Measurements from ENCODE around the gene PRORP. TPM values are rescaled to one million over a fixed set of nuclear protein-coding genes. Genes with fewer than 3 reads are reported as not detected.
A peak's percentile ranks its signal among the peaks of the same experiment; 100 is the strongest.

PRORP gene
- polyA plus RNA-seq, 1 experiment = 33.4 TPM

GRCh38 chr14:35114036-35114435, 8.3 kb upstream of the PRORP start:
- ChIA-PET POLR2A (interaction anchor here (0.6 kb wide), 1 partner anchor 284 kb away, joined by 5 read pairs; no protein-coding TSS in a partner anchor), CTCF (interaction anchor here (0.6 to 1.1 kb wide), 2 partner anchors 15 to 321 kb away, joined by 3 to 4 read pairs; no protein-coding TSS in a partner anchor)
- TF ChIP-seq, protein P1, sequence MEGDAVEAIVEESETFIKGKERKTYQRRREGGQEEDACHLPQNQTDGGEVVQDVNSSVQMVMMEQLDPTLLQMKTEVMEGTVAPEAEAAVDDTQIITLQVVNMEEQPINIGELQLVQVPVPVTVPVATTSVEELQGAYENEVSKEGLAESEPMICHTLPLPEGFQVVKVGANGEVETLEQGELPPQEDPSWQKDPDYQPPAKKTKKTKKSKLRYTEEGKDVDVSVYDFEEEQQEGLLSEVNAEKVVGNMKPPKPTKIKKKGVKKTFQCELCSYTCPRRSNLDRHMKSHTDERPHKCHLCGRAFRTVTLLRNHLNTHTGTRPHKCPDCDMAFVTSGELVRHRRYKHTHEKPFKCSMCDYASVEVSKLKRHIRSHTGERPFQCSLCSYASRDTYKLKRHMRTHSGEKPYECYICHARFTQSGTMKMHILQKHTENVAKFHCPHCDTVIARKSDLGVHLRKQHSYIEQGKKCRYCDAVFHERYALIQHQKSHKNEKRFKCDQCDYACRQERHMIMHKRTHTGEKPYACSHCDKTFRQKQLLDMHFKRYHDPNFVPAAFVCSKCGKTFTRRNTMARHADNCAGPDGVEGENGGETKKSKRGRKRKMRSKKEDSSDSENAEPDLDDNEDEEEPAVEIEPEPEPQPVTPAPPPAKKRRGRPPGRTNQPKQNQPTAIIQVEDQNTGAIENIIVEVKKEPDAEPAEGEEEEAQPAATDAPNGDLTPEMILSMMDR (IDR thresholded peaks at IDR 0.05; ENCODE audit: insufficient read depth, low read depth, low read length) = no peak
- H3K36me3 ChIP-seq (ENCODE audit: control insufficient read depth, insufficient read depth, low read length) = peaks cover 13% of the 10 kb centered on the region
- peak; percentile 27 for DNase-seq (ENCODE audit: low read depth)
- no peaks in the 10 kb centered on the region for H3K27me3 ChIP-seq (ENCODE audit: control insufficient read depth, insufficient read depth, low read length)
- no peak overlapping the region for H3K4me3 ChIP-seq (ENCODE audit: low read depth, low read length)

DNA sequence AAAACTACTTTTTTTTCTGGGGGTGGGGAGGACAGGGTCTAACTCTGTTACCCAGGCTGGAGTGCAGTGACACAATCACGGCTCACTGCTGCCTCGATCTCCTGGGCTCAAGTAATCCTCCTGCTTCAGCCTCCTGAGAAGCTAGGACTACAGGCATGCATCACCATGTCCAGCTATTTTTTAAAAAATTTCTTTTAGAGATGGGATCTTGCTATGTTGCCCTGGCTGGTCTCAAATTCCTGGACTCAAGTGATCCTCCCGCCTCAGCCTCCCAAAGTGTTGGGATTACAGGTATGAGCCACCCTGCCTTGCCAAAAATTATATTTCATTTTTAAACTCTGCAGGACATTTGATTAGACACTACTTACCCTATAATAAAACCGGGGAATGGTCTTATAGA, 6.1 kb upstream of the PRORP start:
- Histone ChIP-seq H3K4me3 (ENCODE audit: low read depth, low read length) (no peak overlapping the region), H3K27me3 (ENCODE audit: control insufficient read depth, insufficient read depth, low read length) (no peaks in the 10 kb centered on the region), H3K36me3 (ENCODE audit: control insufficient read depth, insufficient read depth, low read length) (peaks cover 12% of the 10 kb centered on the region)
- POLR2A ChIA-PET = no interaction called here
- TF ChIP-seq, protein P1 (IDR thresholded peaks at IDR 0.05; ENCODE audit: insufficient read depth, low read depth, low read length) = no peak
- CTCF ChIA-PET = no interaction called here
- no peak for DNase-seq (ENCODE audit: low read depth)

GRCh38 chr14:35117112-35117511, 5.2 kb upstream of the PRORP start:
- ChIA-PET POLR2A (no interaction called here), CTCF (interaction anchor here (1.0 kb wide), 1 partner anchor 23 kb away, joined by 3 read pairs; no protein-coding TSS in a partner anchor)
- H3K4me3 ChIP-seq (ENCODE audit: low read depth, low read length) = no peak overlapping the region
- TF ChIP-seq, protein P1 (IDR thresholded peaks at IDR 0.05; ENCODE audit: insufficient read depth, low read depth, low read length) = no peak
- H3K27me3 ChIP-seq (ENCODE audit: control insufficient read depth, insufficient read depth, low read length) = no peaks in the 10 kb centered on the region
- peaks cover 9% of the 10 kb centered on the region for H3K36me3 ChIP-seq (ENCODE audit: control insufficient read depth, insufficient read depth, low read length)
- DNase-seq (ENCODE audit: low read depth) = no peak

- CTCF ChIA-PET = interaction anchor here (0.7 to 1.3 kb wide), 2 partner anchors 21 to 94 kb away, joined by 3 to 4 read pairs; no protein-coding TSS in a partner anchor
- Histone ChIP-seq H3K4me3 (ENCODE audit: low read depth, low read length) (peak overlapping the region; percentile 72), H3K27me3 (ENCODE audit: control insufficient read depth, insufficient read depth, low read length) (no peaks in the 10 kb centered on the region), H3K36me3 (ENCODE audit: control insufficient read depth, insufficient read depth, low read length) (peaks cover 2% of the 10 kb centered on the region; the same call in 1 of the 2 replicates)
- TF ChIP-seq, protein P1 (IDR thresholded peaks at IDR 0.05; ENCODE audit: insufficient read depth, low read depth, low read length) = no peak
- DNase-seq (ENCODE audit: low read depth) = no peak
- POLR2A ChIA-PET = no interaction called here
These were observed 1.1 kb upstream of the PRORP start for GRCh38 chr14:35121026-35121886.

DNA sequence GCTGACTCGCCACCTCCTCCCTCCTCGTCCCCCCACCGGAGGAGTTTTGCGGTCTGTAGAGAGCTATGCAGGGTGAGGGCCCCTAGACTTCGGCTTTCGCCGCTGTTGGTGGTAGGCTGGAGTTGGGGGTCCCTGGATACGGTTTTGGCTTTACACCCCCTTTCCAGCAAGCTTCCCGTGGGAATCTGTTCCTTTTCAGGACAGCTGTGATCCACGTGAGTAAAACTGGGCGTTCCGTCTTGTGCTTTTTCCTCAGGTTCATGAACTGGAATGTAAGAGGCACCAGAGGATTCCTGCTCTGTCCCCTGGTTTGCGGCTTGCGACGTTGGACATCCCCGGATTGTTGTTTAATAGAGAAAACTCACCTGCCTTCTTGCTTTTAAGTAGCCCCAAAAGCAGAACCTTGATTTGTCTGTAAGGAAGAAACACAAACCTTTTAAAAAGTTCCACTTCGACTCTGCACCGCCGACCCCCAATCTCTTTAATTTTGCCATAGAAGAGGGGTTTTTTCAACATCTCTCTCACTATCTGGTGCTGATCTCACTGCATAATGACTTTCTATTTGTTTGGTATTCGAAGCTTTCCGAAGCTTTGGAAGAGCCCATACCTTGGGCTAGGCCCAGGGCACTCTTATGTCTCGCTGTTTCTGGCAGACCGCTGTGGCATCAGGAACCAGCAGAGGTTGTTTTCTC, 490 bp downstream of the PRORP start:
- H3K36me3 ChIP-seq (ENCODE audit: control insufficient read depth, insufficient read depth, low read length) = peaks cover 2% of the 10 kb centered on the region; the same call in 1 of the 2 replicates
- POLR2A ChIA-PET = no interaction called here
- H3K4me3 ChIP-seq (ENCODE audit: low read depth, low read length) = peak overlapping the region; percentile 72
- DNase-seq (ENCODE audit: low read depth) = no peak
- TF ChIP-seq, protein P1 (IDR thresholded peaks at IDR 0.05; ENCODE audit: insufficient read depth, low read depth, low read length) = no peak
- H3K27me3 ChIP-seq (ENCODE audit: control insufficient read depth, insufficient read depth, low read length) = no peaks in the 10 kb centered on the region
- CTCF ChIA-PET = interaction anchor here (1.3 to 2.0 kb wide), 2 partner anchors 18 to 23 kb away, joined by 3 to 7 read pairs; no protein-coding TSS in a partner anchor

Data from BJ (cell line).